HepG2 (cell line): Measurements from ENCODE around the gene NCOA4. TPM values are rescaled to one million over a fixed set of nuclear protein-coding genes. Genes with fewer than 3 reads are reported as not detected.
A peak's percentile ranks its signal among the peaks of the same experiment; 100 is the strongest.

ENCODE experiments used
- ARNTL ChIP-seq: sonication (generic); formaldehyde crosslinking; IDR thresholded peaks from 2 replicates; pipeline ENCODE4 v1.4.0; 2020; ENCODE audit warnings: mild to moderate bottlenecking, missing genetic modification reagents
- HMG20B ChIP-seq: conservative IDR thresholded peaks from 2 replicates; pipeline ENCODE4 v1.6.1; 2016; ENCODE audit warnings: missing genetic modification reagents, missing compliant biosample characterization
- HNRNPUL1 ChIP-seq: fragments of 200-400 bp; formaldehyde crosslinking; IDR thresholded peaks from 2 replicates; pipeline ENCODE4 v1.6.1; 2017; ENCODE audit warnings: low read depth, mild to moderate bottlenecking, low read length, moderate library complexity
- IRX3 ChIP-seq: sonication (generic); formaldehyde crosslinking; IDR thresholded peaks from 2 replicates; pipeline ENCODE4 v1.8.1; 2023; ENCODE audit warnings: mild to moderate bottlenecking, low read depth, missing genetic modification reagents, borderline replicate concordance
- KDM1A ChIP-seq: IDR thresholded peaks from 2 replicates; pipeline ENCODE4 v1.6.1; 2016; ENCODE audit warnings: missing compliant biosample characterization
- KDM5A ChIP-seq: fragments of 200-600 bp; sonication (generic); IDR thresholded peaks from 2 replicates; pipeline ENCODE4 v1.7.0; 2018; ENCODE audit warnings: antibody characterized with exemption, mild to moderate bottlenecking, low read length, borderline replicate concordance
- NFYC ChIP-seq: IDR thresholded peaks from 2 replicates; pipeline ENCODE4 v1.6.1; 2016; ENCODE audit warnings: missing genetic modification reagents, missing compliant biosample characterization
- PTBP1 ChIP-seq: fragments of 200-400 bp; formaldehyde crosslinking; IDR thresholded peaks from 2 replicates; pipeline ENCODE4 v1.6.1; 2018; ENCODE audit warnings: low read length, low read depth; ENCODE audit not compliant: poor library complexity, severe bottlenecking
- SKI ChIP-seq: fragments of 450-650 bp; IDR thresholded peaks from one replicate; pipeline ENCODE4 v1.6.1; 2018; ENCODE audit warnings: mild to moderate bottlenecking; ENCODE audit not compliant: partially characterized antibody
- TARDBP ChIP-seq: sonication (generic); formaldehyde crosslinking; IDR thresholded peaks from 2 replicates; pipeline ENCODE4 v1.8.0; 2022; ENCODE audit warnings: mild to moderate bottlenecking, missing genetic modification reagents
- ZFP36L2 ChIP-seq: sonication (generic); formaldehyde crosslinking; IDR thresholded peaks from 2 replicates; pipeline ENCODE4 v1.4.0; 2020; ENCODE audit warnings: missing genetic modification reagents
- ZNF570 ChIP-seq: sonication (generic); formaldehyde crosslinking; IDR thresholded peaks from 2 replicates; pipeline ENCODE4 v1.4.0; 2020; ENCODE audit warnings: mild to moderate bottlenecking, missing genetic modification reagents, borderline replicate concordance
- ZNF652 ChIP-seq: IDR thresholded peaks from 2 replicates; pipeline ENCODE4 v1.6.1; 2016; ENCODE audit warnings: low read depth, borderline replicate concordance
- polyA plus RNA-seq, 8 experiments: library from polyadenylated mRNA; depleted of rRNA in 3 of 8; stranded (reverse) in 7 of 8; unstranded in 1 of 8; fragments of >200 nt; fragmentation: Illumina TruSeq in 4 of 8; extraction: Trizol in 4 of 8; gene quantifications; 2 replicates each; pipeline versions ENCODE4 v1.2.1 to v1.2.3, GENCODE V29; 2011 to 2016; ENCODE audit warnings: low read depth in 4 of 8, missing spikeins in 1 of 8, mixed read lengths in 1 of 8; ENCODE audit not compliant: insufficient read depth in 1 of 8
- total RNA-seq, 5 experiments: library from RNA; depleted of rRNA; stranded (reverse); fragments of >200 nt; fragmentation: Illumina TruSeq; extraction: Trizol; gene quantifications; 2 replicates each; pipeline ENCODE4 v1.2.3, GENCODE V29; 2016; ENCODE audit warnings: low read depth in 1 of 5
- TF ChIP-seq, protein P1 (sequence below): IDR thresholded peaks from 2 replicates; pipeline ENCODE4 v1.6.1; 2016; ENCODE audit warnings: missing compliant biosample characterization, missing genetic modification reagents, borderline replicate concordance
- TF ChIP-seq, protein P2 (sequence below): sonication (generic); formaldehyde crosslinking; IDR thresholded peaks from 2 replicates; pipeline ENCODE4 v1.8.0; 2022; ENCODE audit warnings: missing genetic modification reagents, mild to moderate bottlenecking, borderline replicate concordance
- TF ChIP-seq, protein P3 (sequence below): sonication (generic); formaldehyde crosslinking; IDR thresholded peaks from 2 replicates; pipeline ENCODE4 v1.9.0; 2022; ENCODE audit warnings: low read depth, missing genetic modification reagents
- TF ChIP-seq, protein P4 (sequence below): sonication (generic); formaldehyde crosslinking; IDR thresholded peaks from 2 replicates; pipeline ENCODE4 v1.5.1; 2020; ENCODE audit warnings: mild to moderate bottlenecking, missing genetic modification reagents, moderate library complexity

Gene NCOA4
- total and polyA plus RNA-seq, 2 of the 13 experiments (the other 11 are each of a cell fraction or from before 2014, with no cell fraction given): 306 to 400 TPM

DNA sequence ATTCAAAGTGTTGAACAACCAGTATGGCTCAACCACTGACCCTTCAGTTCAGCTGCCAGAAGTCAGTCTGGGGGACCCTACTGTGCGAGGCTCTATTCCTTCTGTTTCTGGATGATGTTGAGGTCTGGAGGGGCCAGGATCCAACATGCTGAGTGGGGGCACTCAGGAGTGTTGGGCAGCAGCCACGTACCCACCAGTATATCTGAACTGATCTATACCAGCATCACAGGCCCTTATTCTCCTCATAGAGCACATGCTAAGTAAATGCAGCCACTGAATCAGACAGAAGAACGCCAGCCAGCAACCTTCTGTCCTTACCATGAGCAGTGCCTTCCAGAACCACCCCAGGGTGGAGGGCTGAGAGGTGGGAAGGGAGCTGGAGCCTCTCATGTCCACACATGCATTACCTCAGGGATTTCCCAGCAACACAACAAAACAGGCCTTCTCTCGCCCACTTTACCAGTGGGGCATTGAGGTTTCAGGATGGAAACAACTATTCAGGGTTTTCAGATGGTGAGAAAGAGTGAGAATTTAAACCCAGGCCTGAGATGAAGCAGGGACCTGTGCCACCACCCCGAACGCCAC, 22.5 kb upstream of the NCOA4 start (continued):
- TF ChIP-seq, protein P1, sequence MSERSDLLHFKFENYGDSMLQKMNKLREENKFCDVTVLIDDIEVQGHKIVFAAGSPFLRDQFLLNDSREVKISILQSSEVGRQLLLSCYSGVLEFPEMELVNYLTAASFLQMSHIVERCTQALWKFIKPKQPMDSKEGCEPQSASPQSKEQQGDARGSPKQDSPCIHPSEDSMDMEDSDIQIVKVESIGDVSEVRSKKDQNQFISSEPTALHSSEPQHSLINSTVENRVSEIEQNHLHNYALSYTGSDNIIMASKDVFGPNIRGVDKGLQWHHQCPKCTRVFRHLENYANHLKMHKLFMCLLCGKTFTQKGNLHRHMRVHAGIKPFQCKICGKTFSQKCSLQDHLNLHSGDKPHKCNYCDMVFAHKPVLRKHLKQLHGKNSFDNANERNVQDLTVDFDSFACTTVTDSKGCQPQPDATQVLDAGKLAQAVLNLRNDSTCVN (CRISPR knock-in tag): no peak
- TF ChIP-seq, protein P2, sequence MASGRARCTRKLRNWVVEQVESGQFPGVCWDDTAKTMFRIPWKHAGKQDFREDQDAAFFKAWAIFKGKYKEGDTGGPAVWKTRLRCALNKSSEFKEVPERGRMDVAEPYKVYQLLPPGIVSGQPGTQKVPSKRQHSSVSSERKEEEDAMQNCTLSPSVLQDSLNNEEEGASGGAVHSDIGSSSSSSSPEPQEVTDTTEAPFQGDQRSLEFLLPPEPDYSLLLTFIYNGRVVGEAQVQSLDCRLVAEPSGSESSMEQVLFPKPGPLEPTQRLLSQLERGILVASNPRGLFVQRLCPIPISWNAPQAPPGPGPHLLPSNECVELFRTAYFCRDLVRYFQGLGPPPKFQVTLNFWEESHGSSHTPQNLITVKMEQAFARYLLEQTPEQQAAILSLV (CRISPR knock-in tag): 0 out of 2 replicates have a peak, but pooled peaks have one; percentile 5
- 0 out of 2 replicates have a peak, but pooled peaks have one; percentile 0 for TF ChIP-seq ZNF652 (CRISPR knock-in tag)
- TF ChIP-seq PTBP1: no peak
- TF ChIP-seq NFYC (CRISPR knock-in tag): no peak
- no peak for TF ChIP-seq ZFP36L2 (CRISPR knock-in tag)
- TF ChIP-seq SKI: no peak
- no peak for TF ChIP-seq IRX3 (CRISPR knock-in tag)
- TF ChIP-seq, protein P3, sequence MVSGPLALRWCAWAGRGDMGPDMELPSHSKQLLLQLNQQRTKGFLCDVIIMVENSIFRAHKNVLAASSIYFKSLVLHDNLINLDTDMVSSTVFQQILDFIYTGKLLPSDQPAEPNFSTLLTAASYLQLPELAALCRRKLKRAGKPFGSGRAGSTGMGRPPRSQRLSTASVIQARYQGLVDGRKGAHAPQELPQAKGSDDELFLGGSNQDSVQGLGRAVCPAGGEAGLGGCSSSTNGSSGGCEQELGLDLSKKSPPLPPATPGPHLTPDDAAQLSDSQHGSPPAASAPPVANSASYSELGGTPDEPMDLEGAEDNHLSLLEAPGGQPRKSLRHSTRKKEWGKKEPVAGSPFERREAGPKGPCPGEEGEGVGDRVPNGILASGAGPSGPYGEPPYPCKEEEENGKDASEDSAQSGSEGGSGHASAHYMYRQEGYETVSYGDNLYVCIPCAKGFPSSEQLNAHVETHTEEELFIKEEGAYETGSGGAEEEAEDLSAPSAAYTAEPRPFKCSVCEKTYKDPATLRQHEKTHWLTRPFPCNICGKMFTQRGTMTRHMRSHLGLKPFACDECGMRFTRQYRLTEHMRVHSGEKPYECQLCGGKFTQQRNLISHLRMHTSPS (CRISPR knock-in tag): no peak
- no peak for TF ChIP-seq ARNTL (CRISPR knock-in tag)
- TF ChIP-seq HNRNPUL1: no peak
- no peak for TF ChIP-seq KDM5A
- no peak for TF ChIP-seq HMG20B (CRISPR knock-in tag)
- TF ChIP-seq KDM1A: no peak
- no peak for TF ChIP-seq ZNF570 (CRISPR knock-in tag)
- TF ChIP-seq, protein P4, sequence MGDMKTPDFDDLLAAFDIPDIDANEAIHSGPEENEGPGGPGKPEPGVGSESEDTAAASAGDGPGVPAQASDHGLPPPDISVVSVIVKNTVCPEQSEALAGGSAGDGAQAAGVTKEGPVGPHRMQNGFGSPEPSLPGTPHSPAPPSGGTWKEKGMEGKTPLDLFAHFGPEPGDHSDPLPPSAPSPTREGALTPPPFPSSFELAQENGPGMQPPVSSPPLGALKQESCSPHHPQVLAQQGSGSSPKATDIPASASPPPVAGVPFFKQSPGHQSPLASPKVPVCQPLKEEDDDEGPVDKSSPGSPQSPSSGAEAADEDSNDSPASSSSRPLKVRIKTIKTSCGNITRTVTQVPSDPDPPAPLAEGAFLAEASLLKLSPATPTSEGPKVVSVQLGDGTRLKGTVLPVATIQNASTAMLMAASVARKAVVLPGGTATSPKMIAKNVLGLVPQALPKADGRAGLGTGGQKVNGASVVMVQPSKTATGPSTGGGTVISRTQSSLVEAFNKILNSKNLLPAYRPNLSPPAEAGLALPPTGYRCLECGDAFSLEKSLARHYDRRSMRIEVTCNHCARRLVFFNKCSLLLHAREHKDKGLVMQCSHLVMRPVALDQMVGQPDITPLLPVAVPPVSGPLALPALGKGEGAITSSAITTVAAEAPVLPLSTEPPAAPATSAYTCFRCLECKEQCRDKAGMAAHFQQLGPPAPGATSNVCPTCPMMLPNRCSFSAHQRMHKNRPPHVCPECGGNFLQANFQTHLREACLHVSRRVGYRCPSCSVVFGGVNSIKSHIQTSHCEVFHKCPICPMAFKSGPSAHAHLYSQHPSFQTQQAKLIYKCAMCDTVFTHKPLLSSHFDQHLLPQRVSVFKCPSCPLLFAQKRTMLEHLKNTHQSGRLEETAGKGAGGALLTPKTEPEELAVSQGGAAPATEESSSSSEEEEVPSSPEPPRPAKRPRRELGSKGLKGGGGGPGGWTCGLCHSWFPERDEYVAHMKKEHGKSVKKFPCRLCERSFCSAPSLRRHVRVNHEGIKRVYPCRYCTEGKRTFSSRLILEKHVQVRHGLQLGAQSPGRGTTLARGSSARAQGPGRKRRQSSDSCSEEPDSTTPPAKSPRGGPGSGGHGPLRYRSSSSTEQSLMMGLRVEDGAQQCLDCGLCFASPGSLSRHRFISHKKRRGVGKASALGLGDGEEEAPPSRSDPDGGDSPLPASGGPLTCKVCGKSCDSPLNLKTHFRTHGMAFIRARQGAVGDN (CRISPR knock-in tag): peak; percentile 68
- TF ChIP-seq TARDBP: peak; percentile 29
